H1 (cell line): ENCODE data around the gene FAR1. TPM values are rescaled to one million over a fixed set of nuclear protein-coding genes. Genes with fewer than 3 reads are reported as not detected.

ENCODE experiments used
- CHD2 ChIP-seq: IDR thresholded peaks from 2 replicates; pipeline ENCODE4 v1.6.1; 2012; ENCODE audit warnings: low read length, improper control_type of control experiment
- FOSL1 ChIP-seq: IDR thresholded peaks from 2 replicates; pipeline ENCODE4 v1.6.1; 2011; ENCODE audit warnings: mild to moderate bottlenecking, low read depth, low read length, moderate library complexity; ENCODE audit not compliant: insufficient read depth
- RBBP5 ChIP-seq: IDR thresholded peaks from 2 replicates; pipeline ENCODE4 v1.7.1; 2012; ENCODE audit warnings: low read depth, mild to moderate bottlenecking, inconsistent platforms, low read length, moderate library complexity, borderline replicate concordance
- SIRT6 ChIP-seq: IDR thresholded peaks from one replicate; pipeline ENCODE4 v1.7.1; 2012; ENCODE audit warnings: low read length, inconsistent platforms
- TCF12 ChIP-seq: IDR thresholded peaks from 2 replicates; pipeline ENCODE4 v1.6.1; 2011; ENCODE audit warnings: low read depth, mild to moderate bottlenecking, low read length
- polyA plus RNA-seq, 7 experiments: library from polyadenylated mRNA; depleted of rRNA in 3 of 7; stranded (reverse) in 5 of 7; unstranded in 2 of 7; fragments of >200 nt in 5 of 7; fragments of 200-250 nt in 2 of 7; gene quantifications; 1 replicate in 5 of 7; 2 replicates in 1 of 7; 4 replicates in 1 of 7; pipeline versions ENCODE4 v1.2.1 to v1.2.3, GENCODE V29; 2011 to 2013; ENCODE audit warnings: missing spikeins in 2 of 7, mixed read lengths in 2 of 7
- total RNA-seq: library from RNA; stranded (reverse); fragmentation: NEBNext Ultra II Directional; extraction: Animal tissue kit (Norgen Biotek cat#: 25700); gene quantifications from 2 replicates; pipeline ENCODE4 v1.2.1, GENCODE V29; 2021
- TF ChIP-seq, protein P1 (sequence below): IDR thresholded peaks from 2 replicates; pipeline ENCODE4 v1.6.1; 2012; ENCODE audit warnings: inconsistent platforms

FAR1 gene
- total and polyA plus RNA-seq, 2 of the 8 experiments (the other 6 are each of a cell fraction or from before 2014, with no cell fraction given): 29.7 to 68.5 TPM

DNA sequence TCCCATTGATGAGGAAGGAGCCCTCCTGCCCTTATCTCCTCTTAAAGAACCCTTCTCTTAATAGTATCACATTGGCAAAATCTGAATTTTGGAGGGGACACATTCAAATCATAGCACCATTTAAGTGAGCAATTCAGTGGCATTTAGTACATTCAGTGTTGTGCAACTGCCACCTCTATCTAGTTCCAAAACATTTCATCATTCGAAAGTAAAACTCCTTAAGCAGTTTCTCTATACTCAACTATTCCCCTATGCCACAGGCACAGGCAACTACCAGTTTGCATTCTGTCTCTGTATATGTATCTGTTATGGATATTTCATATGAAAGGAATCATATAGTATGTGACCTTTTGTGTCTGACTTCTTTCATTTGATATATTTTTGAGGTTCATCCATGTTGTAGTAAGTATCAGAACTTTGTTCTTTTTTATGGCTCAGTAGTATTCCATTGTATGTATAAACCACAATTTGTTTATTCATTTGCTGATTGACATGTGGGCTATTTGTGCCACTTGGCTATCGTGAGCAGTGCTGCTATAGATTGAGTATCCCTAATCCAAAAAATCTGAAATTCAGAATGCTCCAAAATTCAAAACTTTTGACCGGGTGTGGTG lies 22.9 kb downstream of the FAR1 start (continued):
- TF ChIP-seq FOSL1 (no peak), RBBP5 (no peak), CHD2 (no peak), TCF12 (no peak), SIRT6 (no peak)
- TF ChIP-seq, protein P1, sequence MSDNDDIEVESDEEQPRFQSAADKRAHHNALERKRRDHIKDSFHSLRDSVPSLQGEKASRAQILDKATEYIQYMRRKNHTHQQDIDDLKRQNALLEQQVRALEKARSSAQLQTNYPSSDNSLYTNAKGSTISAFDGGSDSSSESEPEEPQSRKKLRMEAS: no peak
